Measurements from ENCODE around the gene PLD5.
"Not testable (repeated sequence)": the region's sequence is repeated elsewhere in the genome, so short reads cannot be mapped to it uniquely, and the experiment has no call there.

The PLD5 gene

GRCh38 chr1:242416657-242417056 is 107.8 kb downstream of the PLD5 start:
- DNase-seq: no peak

- DNase-seq: no peak
These were observed 111.6 kb downstream of the PLD5 start for GRCh38 chr1:242412921-242413320.

- DNase-seq: no peak
These were observed 112.6 kb downstream of the PLD5 start for GRCh38 chr1:242411901-242412300.

- DNase-seq: no peak
These were observed 118.5 kb downstream of the PLD5 start for GRCh38 chr1:242405947-242406346.

- no peak for DNase-seq
These were observed 120.2 kb downstream of the PLD5 start for GRCh38 chr1:242404296-242404695.

- no peak for DNase-seq
These were observed 121.5 kb downstream of the PLD5 start for GRCh38 chr1:242402956-242403355.

GRCh38 chr1:242401937-242402336 is 122.6 kb downstream of the PLD5 start:
- DNase-seq: no peak

- no peak for DNase-seq
These were observed 126.1 kb downstream of the PLD5 start for GRCh38 chr1:242398351-242398750.

GRCh38 chr1:242391896-242392295 is 132.6 kb downstream of the PLD5 start:
- no peak for DNase-seq

GRCh38 chr1:242376121-242376520 is 148.4 kb downstream of the PLD5 start:
- not testable (repeated sequence) for DNase-seq

GRCh38 chr1:242350446-242350845 is 174.1 kb downstream of the PLD5 start:
- DNase-seq: not testable (repeated sequence)

- no peak for DNase-seq
These were observed 174.9 kb downstream of the PLD5 start for GRCh38 chr1:242349636-242350035.

- not testable (repeated sequence) for DNase-seq
These were observed 193.6 kb downstream of the PLD5 start for GRCh38 chr1:242330865-242331264.

GRCh38 chr1:242327381-242327780 is 197.1 kb downstream of the PLD5 start:
- not testable (repeated sequence) for DNase-seq

GRCh38 chr1:242321981-242322380 is 202.5 kb downstream of the PLD5 start:
- not testable (repeated sequence) for DNase-seq

GRCh38 chr1:242318140-242318539 is 206.4 kb downstream of the PLD5 start:
- DNase-seq: no peak

GRCh38 chr1:242314865-242315264 is 209.6 kb downstream of the PLD5 start:
- not testable (repeated sequence) for DNase-seq

- DNase-seq: not testable (repeated sequence)
These were observed 210.3 kb downstream of the PLD5 start for GRCh38 chr1:242314085-242314649.

- DNase-seq: not testable (repeated sequence)
These were observed 215.8 kb downstream of the PLD5 start for GRCh38 chr1:242308681-242309080.

GRCh38 chr1:242293781-242294180 is 230.7 kb downstream of the PLD5 start:
- not testable (repeated sequence) for DNase-seq

- DNase-seq: not testable (repeated sequence)
These were observed 236.4 kb downstream of the PLD5 start for GRCh38 chr1:242288067-242288466.

GRCh38 chr1:242282758-242283485 is 241.6 kb downstream of the PLD5 start:
- not testable (repeated sequence) for DNase-seq

GRCh38 chr1:242278406-242278805 is 246.1 kb downstream of the PLD5 start:
- not testable (repeated sequence) for DNase-seq

- not testable (repeated sequence) for DNase-seq
These were observed 247.7 kb downstream of the PLD5 start for GRCh38 chr1:242276769-242277168.

- not testable (repeated sequence) for DNase-seq
These were observed 257.5 kb downstream of the PLD5 start for GRCh38 chr1:242267004-242267403.

Data from activated effector memory CD4-positive, alpha-beta T cell treated with Interleukin-2 at 50 U/mL for 16 hours (primary cell).